ENCODE results near the gene HEXIM1.

Gene HEXIM1

GRCh38 chr17:45130681-45131615 lies 17.3 kb upstream of the HEXIM1 start:
- DNase-seq: no peak

DNA sequence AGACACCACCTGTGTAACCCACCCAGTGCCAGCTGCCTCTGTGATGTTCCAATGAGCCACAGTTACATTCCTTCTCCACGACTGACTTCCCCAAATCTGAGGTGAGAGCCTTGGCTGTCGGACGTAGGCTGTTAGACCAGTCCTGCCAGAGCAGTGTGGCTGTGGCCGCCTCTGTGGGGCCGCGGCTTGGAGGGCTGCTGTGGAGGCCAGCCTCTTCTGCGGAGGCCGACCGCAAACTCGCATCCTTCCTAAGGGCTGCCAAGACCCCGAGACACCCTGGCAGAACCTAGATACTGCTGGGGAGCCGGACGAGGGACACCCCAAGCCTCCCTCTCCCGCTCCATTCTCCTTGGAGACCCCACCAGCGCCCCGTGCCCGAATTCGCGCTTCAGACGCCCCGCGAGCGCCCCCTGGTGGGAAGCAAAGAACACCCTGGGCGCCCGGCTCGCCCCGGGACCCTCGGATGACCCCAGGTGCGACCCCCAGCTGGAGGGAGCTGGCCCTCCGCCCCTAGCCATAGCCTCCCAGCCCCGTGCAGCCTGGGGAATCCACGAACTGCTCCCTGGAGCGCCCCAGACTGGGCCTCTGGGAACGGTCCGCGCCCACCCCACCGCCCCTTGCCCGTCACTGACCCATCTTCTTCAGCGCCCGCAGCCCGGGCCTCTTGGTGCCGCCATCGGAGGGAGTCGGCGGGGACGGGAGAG lies 16.5 kb upstream of the HEXIM1 start:
- no peak for DNase-seq

DNA sequence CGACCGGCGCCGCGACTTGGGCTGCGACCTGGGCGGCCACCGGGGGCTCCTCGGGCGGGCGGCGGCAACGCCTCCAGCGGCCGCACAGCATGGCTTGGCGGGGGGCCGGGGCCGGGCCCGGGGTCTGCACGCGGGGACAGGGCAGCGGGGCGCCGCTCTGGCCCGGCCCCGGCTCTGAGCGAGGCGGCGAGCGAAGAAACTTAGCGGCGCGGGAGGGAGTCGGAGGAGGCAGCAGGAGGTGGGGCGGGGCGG lies 16.0 kb upstream of the HEXIM1 start, which contains the start of gene PLCD3:
PLCD3 (minus strand) TSS at position 196 of the 252 bp plus-strand sequence; CDS start at position 91, 105 bp downstream.
- no peak for DNase-seq

- DNase-seq: peak; percentile 56
These were observed 15.5 kb upstream of the HEXIM1 start for GRCh38 chr17:45132572-45133463.

DNA sequence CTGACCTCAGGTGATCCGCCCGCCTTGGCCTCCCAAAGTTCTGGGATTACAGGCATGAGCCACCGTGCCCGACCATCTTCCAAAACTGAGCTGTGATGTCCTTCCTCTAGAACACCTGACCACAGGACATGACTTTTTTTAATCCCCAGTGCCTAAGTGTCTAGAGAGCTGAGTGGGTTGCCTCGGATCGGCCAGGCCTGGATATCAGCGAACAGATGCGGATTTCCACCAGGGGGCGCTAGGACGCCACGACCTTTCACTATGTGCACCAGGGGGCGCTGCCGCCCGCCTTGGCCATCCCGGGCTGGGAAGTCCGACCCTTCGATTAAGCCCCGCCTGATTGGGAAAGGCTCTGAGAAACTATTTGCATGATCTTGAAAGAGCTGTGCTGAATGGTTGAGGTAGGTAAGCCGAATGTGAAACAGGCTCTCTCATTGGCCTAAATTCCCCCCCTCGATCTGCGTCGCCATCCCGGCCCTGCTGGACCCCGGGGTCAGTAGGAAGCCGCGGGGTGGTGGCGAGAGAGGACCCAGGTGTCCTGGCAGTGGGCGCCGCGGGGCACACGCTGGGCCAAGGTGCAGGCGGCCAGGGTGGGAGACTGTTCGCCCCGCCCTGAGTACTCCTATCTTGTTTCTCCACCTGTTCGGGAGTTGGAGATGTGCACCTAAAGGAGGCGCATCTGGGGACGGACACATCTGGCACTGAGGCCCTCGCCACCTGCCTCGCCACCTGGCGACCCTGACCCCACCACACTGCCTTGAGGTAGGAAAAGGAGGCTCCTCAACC lies 12.9 kb upstream of the HEXIM1 start, which contains the start of gene ACBD4:
ACBD4 (plus strand) TSS at position 496 of the 786 bp plus-strand sequence. CDS start 458 bp downstream, outside the sequence.
- DNase-seq: peak; percentile 97

GRCh38 chr17:45135978-45136791 lies 12.1 kb upstream of the HEXIM1 start:
- DNase-seq: no peak

DNA sequence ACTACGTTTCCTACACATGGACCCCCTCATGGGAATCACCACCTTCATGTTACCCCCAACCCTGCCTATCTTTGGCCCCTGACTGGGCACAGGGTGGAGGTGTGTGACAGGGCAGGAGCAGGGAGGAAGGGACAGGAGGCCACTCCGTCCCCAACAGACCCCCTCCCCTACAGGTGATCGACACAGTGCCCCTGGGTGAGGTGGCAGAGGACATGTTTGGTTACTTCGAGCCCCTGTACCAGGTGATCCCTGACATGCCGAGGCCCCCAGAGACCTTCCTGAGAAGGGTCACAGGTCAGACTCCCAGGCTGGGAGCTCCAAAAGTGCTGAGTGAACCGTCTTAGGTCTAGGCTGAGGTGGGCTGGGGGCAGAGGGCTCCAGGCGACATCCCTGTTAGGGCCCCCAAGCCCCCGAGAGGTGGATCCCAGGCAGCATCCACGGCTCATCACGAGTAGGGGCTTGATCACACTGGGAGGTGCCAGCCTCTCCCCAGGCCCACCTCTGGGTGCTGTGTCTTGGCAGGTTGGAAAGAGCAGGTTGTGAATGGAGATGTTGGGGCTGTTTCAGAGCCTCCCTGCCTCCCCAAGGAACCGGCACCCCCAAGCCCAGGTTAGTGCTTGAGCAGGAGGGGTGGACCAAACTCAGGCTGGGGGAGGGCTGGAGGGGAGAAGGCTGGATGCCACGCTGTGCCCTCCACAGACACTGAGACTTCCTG lies 11.3 kb upstream of the HEXIM1 start:
- no peak for DNase-seq

GRCh38 chr17:45137561-45138305 lies 10.5 kb upstream of the HEXIM1 start:
- no peak for DNase-seq

GRCh38 chr17:45138911-45139532 lies 9.3 kb upstream of the HEXIM1 start:
- DNase-seq: no peak

- DNase-seq: no peak
These were observed 8.7 kb upstream of the HEXIM1 start for GRCh38 chr17:45139533-45139920.

GRCh38 chr17:45143094-45143670 lies 5.1 kb upstream of the HEXIM1 start:
- DNase-seq: no peak

- no peak for DNase-seq
These were observed 4.5 kb upstream of the HEXIM1 start for GRCh38 chr17:45143767-45144198.

- no peak for DNase-seq
These were observed 3.9 kb upstream of the HEXIM1 start for GRCh38 chr17:45144199-45145034.

DNA sequence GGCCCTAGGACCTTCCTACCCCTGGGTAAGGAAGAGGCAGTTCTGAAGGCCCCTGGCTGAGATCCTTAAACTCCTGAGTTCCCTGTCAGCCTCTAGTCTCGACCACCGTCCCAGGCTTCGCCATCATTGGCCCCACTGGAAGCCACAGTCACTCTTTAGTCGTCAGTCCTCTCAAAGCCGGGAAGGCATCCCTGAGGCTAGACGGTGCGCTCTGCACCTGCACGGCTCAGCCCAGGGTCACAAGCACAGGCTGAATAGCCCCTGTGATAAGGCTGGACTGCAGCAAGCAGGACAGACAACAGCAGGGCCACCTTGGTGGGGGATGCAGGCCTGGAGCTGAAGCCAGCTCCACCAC lies 3.3 kb upstream of the HEXIM1 start:
- DNase-seq: no peak

DNA sequence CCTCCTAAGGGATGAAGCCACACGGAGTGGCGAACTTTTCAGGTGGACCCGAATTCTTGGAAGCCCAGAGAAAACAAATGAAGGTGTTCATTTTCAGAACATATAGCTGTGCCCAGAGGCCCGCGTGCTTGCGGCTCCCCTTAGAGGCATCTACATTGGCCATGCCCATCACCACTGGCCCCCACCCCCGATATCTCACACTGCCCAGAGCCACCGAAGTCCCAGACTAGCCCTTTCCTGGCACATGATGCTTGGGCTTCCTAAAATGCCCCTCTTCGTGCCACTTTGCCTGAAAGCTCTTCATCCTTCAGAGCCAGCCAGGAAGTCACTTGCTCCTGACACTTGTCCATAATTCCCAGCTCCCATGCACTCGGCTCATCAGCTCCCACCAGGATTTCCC lies 2.1 kb upstream of the HEXIM1 start:
- no peak for DNase-seq

- DNase-seq: no peak
These were observed 1.7 kb upstream of the HEXIM1 start for GRCh38 chr17:45146592-45146889.

DNA sequence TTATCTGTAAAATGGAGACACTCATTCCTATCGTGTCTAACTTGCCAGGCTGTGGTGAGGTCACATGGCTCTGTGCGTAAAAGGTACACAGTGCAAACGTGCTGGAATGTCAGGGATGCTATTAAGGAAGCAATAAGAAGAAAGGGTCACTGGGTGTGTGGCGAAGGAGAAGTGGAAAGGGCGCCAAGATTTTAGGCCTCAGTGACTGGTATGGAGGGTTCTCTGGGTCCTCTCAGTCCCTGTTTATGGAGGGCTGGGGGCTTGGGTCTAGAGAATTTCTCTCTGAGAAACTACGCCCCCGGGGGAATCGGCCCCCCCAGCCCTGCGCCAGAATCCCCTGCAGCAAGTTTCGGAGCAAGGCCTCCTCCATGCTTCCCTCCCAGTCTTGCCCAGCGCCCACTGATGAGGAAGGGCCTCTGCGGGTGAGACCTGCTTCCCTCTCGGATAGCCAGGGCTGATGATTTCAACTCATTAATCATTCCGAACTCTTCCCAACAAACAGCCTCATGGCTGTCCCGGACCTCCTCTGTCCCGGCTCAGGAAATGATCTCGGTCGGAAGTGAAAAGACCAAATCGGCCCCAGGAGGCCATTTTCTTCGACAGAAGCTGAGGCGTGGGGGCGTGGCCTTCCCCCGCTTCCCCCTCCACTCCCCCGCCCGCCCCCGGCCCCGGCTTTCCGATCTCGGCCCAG lies 1.2 kb upstream of the HEXIM1 start:
- no peak for DNase-seq

All from activated CD4-positive, alpha-beta T cell treated with anti-CD3 and anti-CD28 coated beads for 1 hour (primary cell).